Left ventricle myocardium inferior (tissue), 1 donor: ENCODE measurements around the gene OR6P1. TPM values are rescaled to one million over a fixed set of nuclear protein-coding genes. Genes with fewer than 3 reads are reported as not detected.

Experiments used
- DNase-seq: peaks from one replicate; pipeline ENCODE4 v3.0.0-alpha.2; 2020
- H3K27ac ChIP-seq: fragments of 200-600 bp; replicated peaks from 2 replicates; pipeline ENCODE4 v1.8.0; 2021
- H3K27me3 ChIP-seq: fragments of 200-600 bp; 2 replicates; pipeline ENCODE4 v1.8.0; 2021; ENCODE audit warnings: low read depth
- H3K36me3 ChIP-seq: fragments of 200-600 bp; 2 replicates; pipeline ENCODE4 v1.8.0; 2021
- H3K4me1 ChIP-seq: fragments of 200-600 bp; 2 replicates; pipeline ENCODE4 v1.8.0; 2021
- H3K4me3 ChIP-seq: fragments of 200-600 bp; 2 replicates; pipeline ENCODE4 v1.8.0; 2021; ENCODE audit warnings: mild to moderate bottlenecking, moderate library complexity
- H3K9me3 ChIP-seq: fragments of 200-600 bp; replicated peaks from 2 replicates; pipeline ENCODE4 v1.8.0; 2021
- intact Hi-C: fragments of 100-400 bp; cut with micrococcal nuclease; formaldehyde crosslinking; loops from one replicate; pipeline ENCODE4 v1.11.0; 2022
- total RNA-seq: library from RNA; stranded (reverse); fragmentation: NEBNext Ultra II Directional; extraction: Animal tissue kit (Norgen Biotek cat#: 25700); gene quantifications from one replicate; pipeline ENCODE4 v1.2.1, GENCODE V29; 2021
- TF ChIP-seq, protein P1 (sequence below): fragments of 200-600 bp; IDR thresholded peaks from 2 replicates; pipeline ENCODE4 v1.8.0; 2021; ENCODE audit warnings: antibody characterized with exemption, mild to moderate bottlenecking, borderline replicate concordance
- donor health status: DM: no; HTN: yes; CAD: no; lungs with severe emphysema.

Gene OR6P1
- total RNA-seq, 1 donor from 2014 or later: not detected

DNA sequence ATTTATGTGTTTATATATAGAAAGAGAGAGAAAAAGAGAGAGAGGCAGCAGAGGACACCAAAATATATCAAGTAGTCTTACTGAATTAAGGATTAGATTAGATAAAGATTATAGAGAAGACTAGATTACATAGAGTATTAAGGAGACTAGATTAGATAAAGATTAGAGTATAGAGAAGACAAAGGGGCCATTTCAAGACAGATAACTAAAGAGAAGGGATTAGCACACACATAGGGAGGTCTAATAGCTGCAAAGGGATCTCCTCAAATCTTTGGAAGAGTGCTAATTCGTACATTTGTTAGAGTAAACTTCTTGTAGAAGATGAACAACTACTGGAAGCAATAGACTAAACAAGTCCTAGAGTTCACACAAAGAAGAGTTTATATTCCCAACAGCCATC, 50.4 kb downstream of the OR6P1 start:
- intact Hi-C loops: no loop called here
- H3K4me3 ChIP-seq: no peak overlapping the region
- H3K27me3 ChIP-seq: peaks cover 13% of the 10 kb centered on the region
- H3K9me3 ChIP-seq: peaks cover 14% of the 10 kb centered on the region
- H3K27ac ChIP-seq: no peak overlapping the region
- H3K36me3 ChIP-seq: no peaks in the 10 kb centered on the region
- DNase-seq: no peak
- no peaks in the 10 kb centered on the region for H3K4me1 ChIP-seq
- TF ChIP-seq, protein P1, sequence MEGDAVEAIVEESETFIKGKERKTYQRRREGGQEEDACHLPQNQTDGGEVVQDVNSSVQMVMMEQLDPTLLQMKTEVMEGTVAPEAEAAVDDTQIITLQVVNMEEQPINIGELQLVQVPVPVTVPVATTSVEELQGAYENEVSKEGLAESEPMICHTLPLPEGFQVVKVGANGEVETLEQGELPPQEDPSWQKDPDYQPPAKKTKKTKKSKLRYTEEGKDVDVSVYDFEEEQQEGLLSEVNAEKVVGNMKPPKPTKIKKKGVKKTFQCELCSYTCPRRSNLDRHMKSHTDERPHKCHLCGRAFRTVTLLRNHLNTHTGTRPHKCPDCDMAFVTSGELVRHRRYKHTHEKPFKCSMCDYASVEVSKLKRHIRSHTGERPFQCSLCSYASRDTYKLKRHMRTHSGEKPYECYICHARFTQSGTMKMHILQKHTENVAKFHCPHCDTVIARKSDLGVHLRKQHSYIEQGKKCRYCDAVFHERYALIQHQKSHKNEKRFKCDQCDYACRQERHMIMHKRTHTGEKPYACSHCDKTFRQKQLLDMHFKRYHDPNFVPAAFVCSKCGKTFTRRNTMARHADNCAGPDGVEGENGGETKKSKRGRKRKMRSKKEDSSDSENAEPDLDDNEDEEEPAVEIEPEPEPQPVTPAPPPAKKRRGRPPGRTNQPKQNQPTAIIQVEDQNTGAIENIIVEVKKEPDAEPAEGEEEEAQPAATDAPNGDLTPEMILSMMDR: no peak

DNA sequence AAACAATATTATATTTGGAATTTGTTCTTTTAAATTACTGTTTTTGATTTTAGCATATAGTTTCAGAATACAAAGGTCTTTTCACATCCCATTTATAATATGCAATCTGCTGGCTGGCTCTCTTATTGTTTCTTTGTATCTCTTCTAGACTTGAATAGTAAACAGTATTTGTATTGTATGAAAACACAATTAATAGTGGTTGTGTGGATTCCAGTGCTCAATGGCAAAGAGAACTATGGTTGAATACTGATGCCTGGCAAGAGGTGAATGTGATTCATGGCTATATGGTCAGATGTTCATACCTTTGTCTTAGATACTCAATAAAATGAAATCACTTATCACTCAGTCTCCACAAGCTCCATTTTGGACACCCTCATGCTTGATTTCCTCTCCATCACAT, 53.4 kb downstream of the OR6P1 start:
- Histone ChIP-seq H3K4me1 (no peaks in the 10 kb centered on the region), H3K36me3 (no peaks in the 10 kb centered on the region), H3K4me3 (no peak overlapping the region), H3K9me3 (peaks cover 11% of the 10 kb centered on the region), H3K27ac (no peak overlapping the region), H3K27me3 (peaks cover 13% of the 10 kb centered on the region)
- intact Hi-C loops: no loop called here
- no peak for DNase-seq
- TF ChIP-seq, protein P1: no peak

Other genes starting within 250 kb of the OR6P1 start
- gene CD1B, start 239.0 kb downstream of the OR6P1 start, total RNA-seq: not detected
- gene CD1E, start 216.7 kb downstream of the OR6P1 start, total RNA-seq: not detected
- gene OR10T2, start 171.1 kb downstream of the OR6P1 start, total RNA-seq: not detected
- not detected for gene OR10K2, start 144.3 kb downstream of the OR6P1 start, total RNA-seq
- not detected for gene OR10K1, start 108.7 kb downstream of the OR6P1 start, total RNA-seq
- not detected for gene OR10R2, start 98.4 kb downstream of the OR6P1 start, total RNA-seq
- gene OR6Y1, start 16.2 kb downstream of the OR6P1 start, total RNA-seq: not detected
- not detected for gene OR10X1, start 9.3 kb upstream of the OR6P1 start, total RNA-seq
- not detected for gene OR10Z1, start 34.7 kb upstream of the OR6P1 start, total RNA-seq
- gene SPTA1, start 116.1 kb upstream of the OR6P1 start, total RNA-seq: not detected
- not detected for gene OR6K2, start 130.1 kb upstream of the OR6P1 start, total RNA-seq
- not detected for gene OR6K3, start 150.1 kb upstream of the OR6P1 start, total RNA-seq
- not detected for gene OR6K6, start 184.1 kb upstream of the OR6P1 start, total RNA-seq
- not detected for gene OR6N1, start 201.6 kb upstream of the OR6P1 start, total RNA-seq
- gene OR6N2, start 210.6 kb upstream of the OR6P1 start, total RNA-seq: not detected